ENCODE measurements around the gene PTPRE. TPM values are rescaled to one million over a fixed set of nuclear protein-coding genes. Genes with fewer than 3 reads are reported as not detected.

PTPRE gene
- total RNA-seq, 1 experiment from 2014 or later = 7.9 TPM

DNA sequence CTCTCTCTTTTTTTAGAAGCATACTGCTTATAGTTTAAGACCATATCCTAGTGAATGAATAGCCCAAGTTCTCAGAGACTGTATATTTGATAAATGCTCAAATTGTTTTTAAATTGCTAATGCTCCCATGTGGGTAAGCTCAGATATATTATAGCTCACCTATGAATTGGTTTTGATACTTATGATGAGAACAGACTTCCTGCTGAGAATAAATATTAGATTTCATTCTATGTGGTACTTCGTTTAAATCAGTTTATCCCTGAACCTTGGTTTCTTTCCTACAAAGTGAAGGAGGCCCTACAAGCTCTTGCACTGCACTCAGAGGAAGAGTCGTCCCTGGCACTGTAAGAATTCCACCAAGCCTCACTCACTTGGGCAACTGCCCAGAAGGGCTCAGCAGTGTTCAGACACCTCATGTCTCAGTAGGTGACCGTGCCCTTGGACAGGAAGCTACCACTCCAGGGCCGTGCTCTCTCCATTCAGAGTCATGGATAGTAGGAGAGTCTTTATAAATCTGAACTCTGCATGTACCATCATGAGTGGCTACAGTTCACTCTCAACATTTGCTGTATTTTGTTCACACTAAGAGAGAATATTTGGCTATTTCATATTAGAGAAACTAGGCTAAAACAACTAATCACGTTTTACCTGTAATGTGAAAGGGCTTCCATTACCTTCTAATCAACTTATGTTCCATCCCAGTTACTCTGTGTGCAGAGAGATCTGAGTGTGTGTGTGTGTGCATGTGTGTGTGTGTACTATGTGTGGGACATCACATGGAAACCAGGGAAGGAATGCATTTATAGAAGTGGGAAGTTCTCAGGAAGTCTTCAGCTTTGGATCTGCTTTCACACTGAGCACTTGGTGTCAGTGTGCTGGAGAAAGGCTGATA, 93.8 kb downstream of the PTPRE start:
- Histone ChIP-seq H3K27me3 (ENCODE audit: insufficient read depth, low read depth) (no peaks in the 10 kb centered on the region), H3K4me1 (replicated peaks; ENCODE audit: insufficient read depth) (no peaks in the 10 kb centered on the region), H3K36me3 (ENCODE audit: low read depth) (no peaks in the 10 kb centered on the region), H4K20me1 (ENCODE audit: insufficient read depth) (no peaks in the 10 kb centered on the region), H3K79me2 (ENCODE audit: low read depth) (no peaks in the 10 kb centered on the region), H2AFZ (no peak overlapping the region), H3F3A (ENCODE audit: insufficient read depth, low read depth) (no peaks in the 10 kb centered on the region), H3K4me2 (no peak overlapping the region), H3K27ac (no peak overlapping the region), H3K4me3 (no peak overlapping the region), H3K9me3 (ENCODE audit: insufficient read depth, low read depth) (no peaks in the 10 kb centered on the region), H3K9me2 (ENCODE audit: insufficient read depth) (no peaks in the 10 kb centered on the region)
- peak in 1 of 2 experiments; percentile 30 for DNase-seq
- CTCF ChIA-PET = no interaction called here
- intact Hi-C loops (cut with micrococcal nuclease; ENCODE audit: unreplicated experiment) = loop anchor here (10.0 kb wide), 1 partner anchor 1606 kb away; no protein-coding TSS in a partner anchor
- BruUV-seq (replicated peaks) = no TSS peak
- TF ChIP-seq EZH2 (IDR thresholded peaks at IDR 0.05; ENCODE audit: low read depth) (no peak), CTCF (conservative IDR thresholded peaks at IDR 0.05) (no peak)
- POLR2A ChIA-PET (ENCODE audit: unreplicated experiment) = no interaction called here

GRCh38 chr10:128001363-128001745, 94.5 kb downstream of the PTPRE start:
- no peaks in the 10 kb centered on the region for H3K9me3 ChIP-seq (ENCODE audit: insufficient read depth, low read depth)
- H3K9me2 ChIP-seq (ENCODE audit: insufficient read depth) = no peaks in the 10 kb centered on the region
- H4K20me1 ChIP-seq (ENCODE audit: insufficient read depth) = no peaks in the 10 kb centered on the region
- no peak overlapping the region for H3K27ac ChIP-seq
- no peak for TF ChIP-seq CTCF (conservative IDR thresholded peaks at IDR 0.05)
- no peak for TF ChIP-seq EZH2 (IDR thresholded peaks at IDR 0.05; ENCODE audit: low read depth)
- BruUV-seq (replicated peaks) = no TSS peak
- H3K27me3 ChIP-seq (ENCODE audit: insufficient read depth, low read depth) = no peaks in the 10 kb centered on the region
- DNase-seq = no peak
- H3K4me2 ChIP-seq = no peak overlapping the region
- CTCF ChIA-PET = no interaction called here
- H3K36me3 ChIP-seq (ENCODE audit: low read depth) = no peaks in the 10 kb centered on the region
- intact Hi-C loops (cut with micrococcal nuclease; ENCODE audit: unreplicated experiment) = loop anchor here (10.0 kb wide), 1 partner anchor 1607 kb away; no protein-coding TSS in a partner anchor
- no peaks in the 10 kb centered on the region for H3K79me2 ChIP-seq (ENCODE audit: low read depth)
- no peak overlapping the region for H2AFZ ChIP-seq
- H3F3A ChIP-seq (ENCODE audit: insufficient read depth, low read depth) = no peaks in the 10 kb centered on the region
- H3K4me1 ChIP-seq (replicated peaks; ENCODE audit: insufficient read depth) = no peaks in the 10 kb centered on the region
- no peak overlapping the region for H3K4me3 ChIP-seq
- POLR2A ChIA-PET (ENCODE audit: unreplicated experiment) = no interaction called here

GRCh38 chr10:128001849-128002248, 94.9 kb downstream of the PTPRE start:
- no peaks in the 10 kb centered on the region for H4K20me1 ChIP-seq (ENCODE audit: insufficient read depth)
- ChIA-PET POLR2A (ENCODE audit: unreplicated experiment) (no interaction called here), CTCF (no interaction called here)
- no peak overlapping the region for H2AFZ ChIP-seq
- H3K27me3 ChIP-seq (ENCODE audit: insufficient read depth, low read depth) = no peaks in the 10 kb centered on the region
- no peak for TF ChIP-seq EZH2 (IDR thresholded peaks at IDR 0.05; ENCODE audit: low read depth)
- TF ChIP-seq CTCF (conservative IDR thresholded peaks at IDR 0.05) = no peak
- no peak overlapping the region for H3K4me3 ChIP-seq
- no peaks in the 10 kb centered on the region for H3K79me2 ChIP-seq (ENCODE audit: low read depth)
- H3K9me3 ChIP-seq (ENCODE audit: insufficient read depth, low read depth) = no peaks in the 10 kb centered on the region
- H3K9me2 ChIP-seq (ENCODE audit: insufficient read depth) = no peaks in the 10 kb centered on the region
- H3K4me1 ChIP-seq (replicated peaks; ENCODE audit: insufficient read depth) = no peaks in the 10 kb centered on the region
- no peak for DNase-seq
- no peaks in the 10 kb centered on the region for H3F3A ChIP-seq (ENCODE audit: insufficient read depth, low read depth)
- no peaks in the 10 kb centered on the region for H3K36me3 ChIP-seq (ENCODE audit: low read depth)
- no peak overlapping the region for H3K4me2 ChIP-seq
- intact Hi-C loops (cut with micrococcal nuclease; ENCODE audit: unreplicated experiment) = loop anchor here (10.0 kb wide), 1 partner anchor 1607 kb away; no protein-coding TSS in a partner anchor
- H3K27ac ChIP-seq = no peak overlapping the region
- no TSS peak for BruUV-seq (replicated peaks)
